Pulmonary artery endothelial cell (primary cell): ENCODE results near the gene HIPK4. TPM values are rescaled to one million over a fixed set of nuclear protein-coding genes. Genes with fewer than 3 reads are reported as not detected.
"Not testable (repeated sequence)": the region's sequence is repeated elsewhere in the genome, so short reads cannot be mapped to it uniquely, and the experiment has no call there.

ENCODE experiments used
- DNase-seq: peaks from one replicate; pipeline ENCODE4 v3.0.0-alpha.2; 2011; ENCODE audit warnings: low read depth, low spot score
- total RNA-seq: library from RNA; depleted of rRNA; stranded (reverse); fragments of >200 nt; gene quantifications from 2 replicates; pipeline ENCODE4 v1.2.3, GENCODE V29; 2014

The HIPK4 gene, protein sequence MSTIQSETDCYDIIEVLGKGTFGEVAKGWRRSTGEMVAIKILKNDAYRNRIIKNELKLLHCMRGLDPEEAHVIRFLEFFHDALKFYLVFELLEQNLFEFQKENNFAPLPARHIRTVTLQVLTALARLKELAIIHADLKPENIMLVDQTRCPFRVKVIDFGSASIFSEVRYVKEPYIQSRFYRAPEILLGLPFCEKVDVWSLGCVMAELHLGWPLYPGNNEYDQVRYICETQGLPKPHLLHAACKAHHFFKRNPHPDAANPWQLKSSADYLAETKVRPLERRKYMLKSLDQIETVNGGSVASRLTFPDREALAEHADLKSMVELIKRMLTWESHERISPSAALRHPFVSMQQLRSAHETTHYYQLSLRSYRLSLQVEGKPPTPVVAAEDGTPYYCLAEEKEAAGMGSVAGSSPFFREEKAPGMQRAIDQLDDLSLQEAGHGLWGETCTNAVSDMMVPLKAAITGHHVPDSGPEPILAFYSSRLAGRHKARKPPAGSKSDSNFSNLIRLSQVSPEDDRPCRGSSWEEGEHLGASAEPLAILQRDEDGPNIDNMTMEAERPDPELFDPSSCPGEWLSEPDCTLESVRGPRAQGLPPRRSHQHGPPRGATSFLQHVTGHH
- total RNA-seq: 0.07 TPM in 1 of 2 replicates, not detected in the other

- no peak for DNase-seq
These were observed at the start of gene HIPK4 for GRCh38 chr19:40390084-40390742. TSS of gene HIPK4 (minus strand) at chr19:40390181. CDS start at chr19:40389902, 279 bp downstream.

- no peak for DNase-seq
These were observed 48.3 kb upstream of the HIPK4 start for GRCh38 chr19:40438284-40438683.

GRCh38 chr19:40433391-40434216, 43.6 kb upstream of the HIPK4 start:
- DNase-seq: peak; percentile 67

GRCh38 chr19:40432760-40433159, 42.8 kb upstream of the HIPK4 start:
- not testable (repeated sequence) for DNase-seq

DNA sequence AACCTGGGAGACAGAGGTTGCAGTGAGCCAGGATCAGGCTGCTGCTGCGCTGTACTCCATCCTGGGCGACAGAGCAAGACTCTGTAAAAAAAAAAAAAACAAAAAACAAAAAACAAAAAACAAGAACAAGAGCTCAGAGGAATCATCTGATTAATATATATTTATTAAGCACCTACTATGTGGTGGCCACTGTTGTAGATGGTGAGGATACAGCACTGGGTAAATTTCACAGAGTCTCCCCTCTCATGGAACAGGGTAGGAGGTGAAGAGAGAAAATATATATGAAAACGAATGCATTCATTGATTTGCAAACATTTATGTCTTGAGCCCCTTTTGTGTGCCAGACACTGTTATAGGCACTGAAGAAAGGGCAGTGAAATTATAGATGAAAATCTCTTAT, 41.7 kb upstream of the HIPK4 start:
- DNase-seq: no peak

- not testable (repeated sequence) for DNase-seq
These were observed 40.3 kb upstream of the HIPK4 start for GRCh38 chr19:40430242-40430641.

- not testable (repeated sequence) for DNase-seq
These were observed 38.2 kb upstream of the HIPK4 start for GRCh38 chr19:40428197-40428596.

DNA sequence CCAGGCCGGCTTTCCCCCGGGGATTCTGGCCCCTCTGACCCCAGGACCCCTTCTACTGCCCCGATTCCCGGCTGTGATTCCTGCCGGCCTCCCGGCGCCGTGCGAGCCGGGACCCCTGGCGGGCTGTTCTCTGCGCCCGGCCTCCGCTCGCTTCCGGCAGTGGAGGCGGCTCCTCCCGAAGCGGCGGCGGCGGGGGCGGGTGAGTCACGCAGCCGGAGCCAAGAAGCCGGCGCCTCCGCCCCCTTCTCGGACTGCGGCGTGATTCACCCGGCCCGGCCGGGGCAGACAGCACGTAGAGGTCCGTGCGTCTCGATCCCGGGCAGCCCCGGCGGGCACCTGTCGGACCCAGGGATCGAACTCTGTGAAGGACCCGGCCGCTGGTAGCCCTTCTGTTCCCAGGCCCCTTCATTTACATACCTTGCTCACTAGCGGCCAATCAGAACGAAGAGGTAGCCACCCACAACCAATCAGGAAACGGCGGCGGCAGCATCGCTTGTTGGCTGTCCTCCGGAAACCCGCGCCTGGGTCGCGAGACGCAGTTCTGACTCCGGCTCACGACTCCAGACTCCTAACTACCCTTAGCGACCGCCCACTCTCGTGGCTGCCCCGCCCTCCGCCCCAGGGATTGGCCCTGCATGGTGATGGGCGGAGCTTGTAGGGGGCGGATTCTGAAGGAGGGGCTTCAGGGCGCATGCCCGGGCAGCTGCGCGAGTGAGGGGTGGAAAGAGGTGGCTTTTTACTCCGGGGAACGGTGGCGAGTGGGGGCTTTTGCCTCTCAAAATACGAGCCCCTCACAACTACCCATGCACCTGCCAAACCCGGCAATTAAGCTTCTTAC, 35.7 kb upstream of the HIPK4 start, which contains the start of gene SERTAD1:
Gene SERTAD1, minus strand, starts transcription at position 543 of the 838 bp plus-strand sequence. CDS start 2,446 bp downstream, outside the sequence.
- DNase-seq: peak; percentile 98

GRCh38 chr19:40424637-40425449, 34.9 kb upstream of the HIPK4 start:
- no peak for DNase-seq

DNA sequence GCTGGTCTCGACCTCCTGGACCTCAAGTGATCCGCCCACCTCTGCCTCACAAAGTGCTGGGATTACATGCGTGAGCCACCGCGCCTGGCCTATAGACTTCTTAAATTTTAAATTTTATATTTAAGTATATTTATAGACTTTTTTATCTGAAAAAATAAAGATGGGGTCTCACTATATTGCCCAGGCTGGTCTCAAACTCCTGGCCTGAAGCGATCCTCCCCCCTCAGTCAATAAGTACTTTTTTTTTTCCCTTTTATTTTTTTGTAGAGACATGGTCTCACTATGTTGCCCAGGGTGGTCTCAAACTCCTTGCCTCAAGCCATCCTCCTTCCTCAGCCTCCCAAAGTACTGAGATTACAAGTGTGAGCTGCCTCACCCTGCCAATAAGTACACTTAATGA, 34.0 kb upstream of the HIPK4 start:
- no peak for DNase-seq

DNA sequence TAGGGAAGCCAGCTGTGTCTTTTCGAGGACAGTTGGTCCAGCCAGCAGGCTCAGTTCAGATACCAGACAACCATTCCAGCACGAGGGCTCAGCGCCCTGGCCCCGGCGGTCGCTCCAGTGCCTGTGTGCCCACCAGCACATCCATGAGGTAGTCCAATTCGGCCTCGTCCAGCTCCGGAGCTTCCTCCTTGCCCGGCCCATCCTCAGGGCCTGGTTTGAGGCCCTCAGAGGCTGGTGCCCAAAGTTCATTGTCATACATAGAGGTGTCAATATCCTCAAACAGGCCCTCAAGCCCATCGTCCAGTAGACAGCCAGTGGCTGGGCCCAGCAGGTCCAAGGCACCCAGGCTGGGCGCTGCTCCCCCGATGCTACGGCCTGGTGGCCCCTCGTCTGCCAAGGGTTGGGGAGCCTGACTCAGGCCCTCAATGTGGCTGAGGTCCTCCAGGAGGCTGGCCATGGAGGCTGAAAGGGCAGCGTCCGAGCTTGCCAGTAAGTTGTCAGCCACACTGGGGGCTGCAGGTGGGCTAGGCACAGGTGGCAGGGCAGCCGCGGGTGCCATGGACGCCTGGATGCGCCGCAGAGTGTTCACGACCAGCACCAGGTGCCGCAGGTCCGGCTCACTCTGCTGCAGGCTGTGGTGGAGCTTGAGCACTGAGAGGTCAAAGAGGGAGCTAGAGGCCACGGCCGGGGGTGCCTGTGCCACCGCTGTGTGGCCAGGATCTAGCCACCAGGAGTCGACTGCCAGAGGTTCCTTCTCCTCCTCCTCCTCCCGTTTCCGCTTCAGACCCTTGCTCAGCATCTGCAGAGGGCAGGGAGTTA, 33.0 kb upstream of the HIPK4 start:
- no peak for DNase-seq

- no peak for DNase-seq
These were observed 32.2 kb upstream of the HIPK4 start for GRCh38 chr19:40421993-40422747.

- DNase-seq: peak; percentile 75
These were observed 31.1 kb upstream of the HIPK4 start for GRCh38 chr19:40420766-40421765.

DNA sequence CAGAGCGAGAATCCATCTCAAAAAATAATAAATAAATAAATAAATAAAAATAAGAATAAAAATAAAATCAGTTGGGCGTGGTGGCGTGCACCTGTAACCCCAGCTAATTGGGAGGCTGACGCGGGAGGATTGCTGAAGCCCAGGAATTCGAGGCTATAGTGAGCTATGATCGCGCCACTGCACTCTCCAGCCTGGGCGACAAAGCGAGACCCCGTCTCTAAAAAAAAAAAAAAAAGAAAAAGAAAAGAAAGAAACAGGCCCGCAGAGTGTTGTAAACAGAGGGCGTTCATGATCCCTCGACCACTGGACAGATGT, 30.4 kb upstream of the HIPK4 start:
- no peak for DNase-seq

- DNase-seq: no peak
These were observed 29.8 kb upstream of the HIPK4 start for GRCh38 chr19:40419780-40420179.

DNA sequence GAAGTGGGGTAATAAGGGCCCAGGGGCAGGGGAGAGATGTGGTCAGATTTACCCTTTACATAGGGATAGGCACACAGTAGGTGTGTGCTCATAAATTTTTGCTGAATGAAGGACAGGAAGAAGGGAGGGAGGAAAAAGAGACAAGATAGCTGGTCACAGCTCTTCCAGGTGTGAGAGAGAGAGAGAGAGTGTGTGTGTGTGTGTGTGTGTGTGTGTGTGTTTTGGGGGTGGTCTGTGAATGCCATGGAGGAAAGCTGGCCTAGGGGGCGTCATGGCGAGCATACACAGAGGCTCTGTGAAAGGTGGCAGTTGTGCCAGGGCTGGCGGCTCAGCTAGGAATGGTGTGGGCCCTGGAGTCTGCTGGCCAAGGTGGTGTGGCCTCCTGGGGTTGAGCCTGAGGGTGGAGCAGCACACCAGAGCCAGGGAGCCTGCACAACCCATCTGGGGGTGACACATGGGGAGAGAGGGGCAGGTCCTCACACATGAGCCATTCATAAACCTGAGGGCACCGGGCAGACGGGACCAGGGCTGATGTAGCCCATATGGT, 29.2 kb upstream of the HIPK4 start:
- no peak for DNase-seq

- no peak for DNase-seq
These were observed 28.1 kb upstream of the HIPK4 start for GRCh38 chr19:40418040-40418439.
